Stimulated activated CD8-positive, alpha-beta memory T cell treated with anti-CD3 and anti-CD28 coated beads, Interleukin-4, amount 100 ng/mL, for 24 hours (primary cell): ENCODE measurements around the gene ASS1.
"Not testable (repeated sequence)": the region's sequence is repeated elsewhere in the genome, so short reads cannot be mapped to it uniquely, and the experiment has no call there.

ENCODE experiments used
- DNase-seq: peaks from one replicate; pipeline ENCODE4 v3.0.0-alpha.2; 2020; ENCODE audit warnings: low read depth

Gene ASS1

DNA sequence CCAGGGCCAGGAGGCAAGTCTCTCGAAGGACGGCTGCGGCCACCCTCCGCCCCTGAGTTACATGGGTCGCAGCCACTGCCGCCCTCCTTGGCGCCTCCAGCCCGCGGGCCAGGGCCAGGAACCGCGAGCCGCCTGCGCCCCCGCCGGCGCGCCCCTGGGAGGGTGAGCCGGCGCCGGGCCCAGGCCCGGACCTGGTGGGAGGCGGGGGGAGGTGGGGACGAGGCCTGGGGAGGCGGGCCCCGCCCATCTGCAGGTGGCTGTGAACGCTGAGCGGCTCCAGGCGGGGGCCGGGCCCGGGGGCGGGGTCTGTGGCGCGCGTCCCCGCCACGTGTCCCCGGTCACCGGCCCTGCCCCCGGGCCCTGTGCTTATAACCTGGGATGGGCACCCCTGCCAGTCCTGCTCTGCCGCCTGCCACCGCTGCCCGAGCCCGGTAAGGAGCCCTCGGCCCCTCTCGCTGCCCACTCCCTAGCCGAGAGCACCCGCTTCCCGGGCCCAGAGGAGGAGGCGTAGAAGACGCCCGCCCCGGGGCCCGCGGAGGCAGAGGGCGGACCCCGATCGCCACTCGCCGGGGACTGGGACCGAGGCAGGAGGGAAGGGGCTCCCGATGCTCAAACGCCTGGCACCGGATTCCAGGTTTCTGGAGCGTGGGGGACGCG is at the start of gene ASS1:
ASS1 (plus strand) TSS at position 397 of the 657 bp plus-strand sequence. CDS start 7,268 bp downstream, outside the sequence.
- DNase-seq = peak; percentile 47

DNA sequence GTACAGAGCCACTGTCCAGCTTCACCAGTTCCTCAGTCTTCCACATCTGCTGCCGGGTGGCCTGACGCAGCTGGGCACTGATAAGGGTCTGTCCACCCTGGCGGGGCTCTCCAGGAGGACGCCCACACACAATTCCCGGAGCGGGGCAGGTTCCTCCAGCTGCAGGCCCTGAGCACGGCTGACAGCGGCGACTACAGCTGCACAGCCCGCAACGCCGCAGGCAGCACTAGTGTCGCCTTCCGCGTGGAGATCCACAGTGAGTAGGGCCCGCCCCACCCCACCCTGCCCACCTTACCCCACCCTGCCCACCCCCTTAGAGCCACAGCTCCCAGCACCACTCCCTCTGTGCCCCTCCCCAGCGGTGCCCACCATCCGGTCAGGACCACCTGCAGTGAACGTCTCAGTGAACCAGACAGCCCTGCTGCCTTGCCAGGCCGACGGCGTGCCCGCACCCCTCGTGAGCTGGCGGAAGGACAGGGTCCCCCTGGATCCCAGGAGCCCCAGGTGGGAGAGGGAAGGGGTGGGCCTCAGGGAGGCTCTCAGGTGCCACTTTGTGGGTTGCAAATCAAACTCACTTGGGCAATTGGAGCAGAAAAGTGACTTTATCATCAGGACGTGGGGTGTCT is 48.8 kb upstream of the ASS1 start:
- DNase-seq = no peak

DNA sequence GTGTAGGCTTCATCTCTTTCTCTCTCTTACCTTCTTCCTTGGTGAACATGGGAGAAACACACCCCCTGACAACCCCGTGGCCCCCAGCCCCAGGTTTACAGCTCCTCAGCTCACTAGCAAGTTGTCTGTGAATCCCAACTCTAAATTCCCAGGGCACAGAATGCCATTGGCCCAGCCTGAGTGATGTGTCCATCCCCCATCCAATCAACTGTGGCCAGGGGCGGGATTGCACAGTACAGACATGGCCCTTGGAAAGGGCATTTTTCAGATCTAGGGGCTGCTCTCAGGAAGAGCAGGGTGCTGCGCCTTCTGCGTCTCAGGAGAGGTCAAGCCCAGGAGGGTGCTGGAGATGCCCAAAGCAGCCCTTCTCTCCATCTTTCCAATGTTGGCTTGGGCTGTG is 48.2 kb upstream of the ASS1 start:
- DNase-seq = no peak

DNA sequence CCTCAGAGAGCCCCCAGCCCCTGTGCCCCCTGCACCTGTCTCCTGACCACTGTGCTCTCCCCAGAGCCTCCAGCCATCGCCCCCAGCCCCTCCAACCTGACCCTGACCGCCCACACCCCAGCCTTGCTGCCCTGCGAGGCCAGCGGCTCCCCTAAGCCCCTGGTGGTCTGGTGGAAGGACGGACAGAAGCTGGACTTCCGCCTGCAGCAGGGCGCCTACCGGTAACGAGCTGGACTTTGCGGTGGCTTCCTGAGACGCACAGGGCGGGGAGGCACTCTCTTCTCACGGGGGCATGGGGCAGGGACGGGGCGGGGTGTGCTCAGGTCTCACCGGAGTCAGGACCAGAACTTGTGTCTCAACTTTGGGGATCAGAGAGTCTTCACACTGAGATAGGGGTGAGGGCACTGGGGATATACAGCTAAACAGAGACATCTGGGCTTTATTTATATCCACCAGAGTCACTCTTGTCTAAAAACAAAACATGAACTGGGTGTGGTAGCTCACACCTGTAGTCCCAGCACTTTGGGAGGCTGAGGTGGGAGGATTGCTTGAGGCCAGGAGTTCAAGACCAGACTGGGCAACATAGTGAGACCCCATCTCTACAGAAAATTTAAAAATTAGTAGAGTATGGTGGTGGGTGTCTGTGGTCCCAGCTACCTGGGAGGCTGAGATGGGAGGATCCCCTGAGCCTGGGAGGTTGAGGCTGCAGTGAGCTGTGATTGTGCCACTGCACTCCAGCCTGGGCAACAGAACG is 46.1 kb upstream of the ASS1 start:
- DNase-seq = no peak

DNA sequence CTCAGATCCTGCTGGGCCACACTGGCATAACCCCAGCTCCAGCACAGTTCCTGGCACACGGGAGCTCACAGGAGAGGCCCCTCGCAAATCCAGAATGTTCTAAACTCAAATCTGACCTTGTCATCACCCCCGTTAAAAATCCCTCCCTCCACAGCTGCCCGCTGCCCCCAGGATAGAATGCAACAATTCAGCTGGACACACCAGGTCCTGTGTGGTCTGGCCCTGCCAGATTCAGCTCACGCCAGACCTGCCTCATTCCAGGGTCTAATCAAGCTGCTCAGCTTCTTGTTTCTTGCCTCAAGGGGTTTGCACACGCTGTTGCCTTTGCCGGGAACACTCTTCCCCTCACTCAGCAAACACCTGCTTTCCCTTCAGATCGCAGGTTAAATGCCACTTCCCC is 45.0 kb upstream of the ASS1 start:
- DNase-seq = no peak

DNA sequence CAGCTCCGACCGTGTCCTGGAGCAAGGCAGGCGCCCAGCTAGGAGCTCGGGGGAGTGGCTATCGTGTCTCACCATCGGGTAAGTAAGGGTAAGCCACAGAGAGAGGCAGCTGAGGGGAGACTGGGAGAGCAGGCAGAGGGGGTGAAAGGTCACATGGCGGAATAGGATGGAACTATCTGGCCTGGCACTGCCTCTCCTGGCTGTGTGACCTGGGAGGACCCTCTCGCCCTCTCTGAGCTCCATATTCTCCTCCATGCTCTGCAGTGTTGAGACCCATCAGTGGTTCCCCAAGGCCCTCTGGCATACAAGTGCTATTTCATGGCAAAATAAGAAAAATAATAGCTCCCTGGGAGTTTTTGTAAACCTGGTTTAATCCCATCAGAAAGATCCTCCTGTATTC is 43.9 kb upstream of the ASS1 start:
- DNase-seq = no peak

DNA sequence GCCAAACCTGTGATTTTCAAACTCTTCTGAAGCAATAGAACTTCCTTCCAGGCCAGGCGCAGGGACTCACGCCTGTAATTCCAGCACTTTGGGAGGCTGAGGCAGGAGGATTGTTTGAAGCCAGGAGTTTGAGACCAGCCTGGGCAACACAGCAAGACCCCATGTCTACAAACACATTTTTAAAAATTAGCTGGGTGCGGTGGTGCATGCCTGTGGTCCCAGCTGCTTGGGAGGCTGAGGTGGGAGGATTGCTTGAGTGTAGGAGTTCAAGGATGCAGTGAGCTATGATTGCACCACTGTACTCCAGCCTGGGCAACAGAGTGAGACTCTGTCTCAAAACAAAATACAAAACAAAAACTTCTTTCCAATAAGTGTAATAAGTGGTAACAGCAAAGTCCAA is 43.0 kb upstream of the ASS1 start:
- DNase-seq = not testable (repeated sequence)

DNA sequence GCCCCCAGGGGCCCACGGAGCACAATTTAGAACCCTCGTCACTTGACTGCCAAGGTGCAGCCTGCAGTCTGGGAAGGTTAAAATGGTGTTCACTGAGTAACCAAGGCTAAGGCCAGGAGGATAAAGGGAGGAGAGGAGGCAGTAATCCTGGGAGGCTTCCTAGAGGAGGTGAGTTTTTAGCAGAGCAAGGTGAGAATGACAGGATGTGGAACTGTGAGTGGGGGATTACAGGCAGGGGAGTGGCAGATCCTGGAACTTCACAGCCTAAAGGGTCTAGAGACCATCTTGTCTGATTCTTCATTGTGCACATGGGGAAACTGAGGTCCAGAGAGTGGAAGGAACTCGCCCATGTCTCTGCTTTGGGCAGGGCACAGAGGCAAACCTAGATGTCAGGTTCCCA is 42.5 kb upstream of the ASS1 start:
- no peak for DNase-seq

DNA sequence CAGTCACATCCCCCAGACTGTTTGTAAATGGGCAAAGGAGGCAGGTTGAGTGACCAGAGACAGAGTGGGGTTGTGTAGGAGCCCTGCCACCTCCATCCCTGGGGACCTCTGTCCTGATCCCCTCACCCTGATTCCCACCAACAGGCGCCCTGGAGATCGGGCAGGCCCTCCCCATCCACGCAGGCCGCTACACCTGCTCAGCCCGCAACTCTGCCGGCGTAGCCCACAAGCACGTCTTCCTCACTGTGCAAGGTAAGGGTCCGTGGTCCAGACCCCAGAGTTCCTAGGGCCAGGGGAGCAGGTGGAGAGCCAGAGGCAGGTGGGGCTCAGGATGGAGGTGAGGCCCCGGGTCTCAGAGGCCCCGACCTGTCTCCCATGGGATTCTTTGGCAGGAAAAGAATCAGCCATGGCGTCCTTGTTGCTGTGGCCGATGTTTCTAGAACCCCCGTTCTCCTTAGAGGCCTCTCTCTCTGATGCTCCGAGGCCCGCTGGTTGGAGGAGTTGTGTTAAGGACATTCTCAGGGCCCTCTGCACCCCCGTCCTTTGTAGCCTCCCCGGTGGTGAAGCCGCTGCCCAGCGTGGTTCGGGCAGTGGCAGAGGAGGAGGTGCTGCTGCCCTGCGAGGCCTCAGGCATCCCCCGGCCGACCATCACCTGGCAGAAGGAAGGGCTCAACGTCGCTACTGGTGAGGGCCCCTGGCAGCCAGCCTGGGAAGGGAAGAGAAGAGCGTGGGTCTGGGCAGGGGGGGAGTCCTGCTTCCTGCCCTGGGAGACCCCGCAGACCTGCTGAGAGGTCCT is 41.9 kb upstream of the ASS1 start:
- DNase-seq = no peak

DNA sequence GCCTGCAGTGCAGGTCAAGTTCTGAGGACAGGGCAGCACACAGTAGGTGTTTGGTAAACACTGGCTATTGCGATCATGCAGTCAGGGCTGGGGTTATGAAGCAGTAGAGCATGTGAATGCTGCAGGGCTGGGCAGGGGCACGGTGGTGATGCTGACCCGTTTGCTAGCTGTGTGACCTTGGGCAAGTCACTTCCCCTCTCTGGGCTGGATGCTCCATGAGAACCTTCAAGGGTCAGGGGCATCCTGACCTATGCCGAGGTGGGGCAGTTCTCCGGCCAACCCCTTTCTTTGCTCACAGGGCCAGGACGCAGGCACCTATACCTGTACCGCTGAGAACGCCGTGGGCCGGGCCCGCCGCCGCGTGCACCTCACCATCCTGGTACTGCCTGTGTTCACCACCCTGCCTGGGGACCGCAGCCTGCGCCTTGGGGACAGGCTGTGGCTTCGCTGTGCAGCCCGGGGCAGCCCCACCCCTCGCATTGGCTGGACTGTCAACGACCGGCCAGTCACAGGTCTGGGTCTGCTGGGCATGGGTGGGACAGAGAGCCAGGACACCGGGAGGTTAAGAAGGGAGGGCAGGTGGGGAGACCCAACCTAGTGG is 39.0 kb upstream of the ASS1 start:
- DNase-seq = no peak

DNA sequence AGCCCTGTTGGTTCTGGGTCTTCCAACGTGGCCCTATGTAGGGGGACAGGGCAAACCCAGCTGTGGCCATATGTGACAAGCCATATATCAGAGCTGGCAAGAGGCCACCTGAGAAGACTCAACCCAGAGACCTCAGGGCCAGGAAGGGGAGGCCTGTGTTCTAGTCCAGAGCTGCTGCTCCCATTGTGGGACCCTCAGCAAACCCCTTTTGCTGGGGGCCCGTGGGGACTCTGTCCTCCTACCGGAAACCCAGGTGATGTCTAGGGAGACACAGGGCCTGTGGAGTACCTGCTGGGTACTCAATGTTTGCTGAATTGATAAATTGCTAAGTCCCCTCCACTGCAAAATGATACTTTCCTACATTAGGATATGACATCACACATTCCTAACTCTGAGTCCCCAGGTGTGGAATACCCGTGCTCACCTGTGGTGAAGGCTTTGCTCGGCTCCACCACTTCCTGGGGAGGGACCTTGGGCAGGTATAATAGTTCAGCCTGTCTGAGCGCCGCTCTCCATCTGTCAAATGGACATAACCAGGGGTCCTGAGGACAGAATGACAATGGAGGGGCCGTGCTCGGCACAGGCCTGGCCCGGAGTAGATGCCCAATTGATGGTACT is 38.4 kb upstream of the ASS1 start:
- DNase-seq = no peak

DNA sequence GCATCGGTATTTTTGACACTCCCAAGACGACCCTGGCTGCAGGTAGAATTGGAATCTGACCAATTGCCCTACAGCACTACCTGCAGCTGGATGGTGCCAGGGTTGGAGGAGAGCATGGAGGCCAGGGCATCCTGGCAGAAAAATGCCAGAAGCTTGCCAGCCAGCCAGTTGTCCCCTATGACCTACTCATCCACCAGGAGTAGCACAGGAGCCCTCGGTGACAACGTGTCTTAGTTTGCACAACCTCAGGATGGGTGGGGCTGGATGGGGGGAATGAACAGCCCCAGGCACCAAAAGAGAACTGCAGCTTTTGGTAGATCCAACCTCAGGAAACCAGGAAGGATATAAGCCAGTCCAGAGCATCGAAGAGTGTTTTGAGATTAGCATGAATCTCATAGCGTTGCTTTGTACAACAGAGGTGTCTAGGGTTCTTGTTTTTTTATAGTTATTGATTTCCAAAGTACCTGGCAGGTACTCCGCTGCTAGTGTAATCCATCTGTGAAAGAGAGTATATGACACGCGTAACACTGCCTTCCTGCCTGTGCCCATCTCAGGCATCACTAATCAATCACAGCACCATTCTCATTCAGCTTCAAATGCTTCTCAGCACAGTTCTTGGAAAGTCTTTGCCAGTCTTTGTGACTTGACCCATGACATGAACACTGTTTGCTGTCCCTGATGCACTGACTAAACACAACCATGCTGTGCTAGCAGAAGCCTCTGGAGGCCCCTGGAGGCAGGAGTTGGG is 36.7 kb upstream of the ASS1 start:
- DNase-seq = no peak

DNA sequence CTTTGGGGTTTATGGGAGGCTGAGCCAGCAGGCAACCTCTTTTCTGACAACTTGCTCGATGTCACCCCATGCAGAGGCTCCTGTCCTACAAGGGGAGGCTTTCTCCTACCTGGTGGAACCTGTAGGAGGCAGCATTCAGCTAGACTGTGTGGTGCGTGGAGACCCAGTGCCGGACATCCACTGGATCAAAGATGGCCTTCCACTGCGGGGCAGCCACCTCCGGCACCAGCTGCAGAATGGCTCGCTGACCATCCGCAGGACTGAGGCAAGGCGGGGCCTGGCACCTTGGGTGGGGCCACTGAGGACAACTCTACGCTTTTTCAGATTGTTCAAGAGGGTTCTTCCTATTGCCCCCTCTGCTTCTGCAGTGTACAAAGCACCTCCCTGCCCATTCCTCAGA is 36.1 kb upstream of the ASS1 start:
- no peak for DNase-seq

DNA sequence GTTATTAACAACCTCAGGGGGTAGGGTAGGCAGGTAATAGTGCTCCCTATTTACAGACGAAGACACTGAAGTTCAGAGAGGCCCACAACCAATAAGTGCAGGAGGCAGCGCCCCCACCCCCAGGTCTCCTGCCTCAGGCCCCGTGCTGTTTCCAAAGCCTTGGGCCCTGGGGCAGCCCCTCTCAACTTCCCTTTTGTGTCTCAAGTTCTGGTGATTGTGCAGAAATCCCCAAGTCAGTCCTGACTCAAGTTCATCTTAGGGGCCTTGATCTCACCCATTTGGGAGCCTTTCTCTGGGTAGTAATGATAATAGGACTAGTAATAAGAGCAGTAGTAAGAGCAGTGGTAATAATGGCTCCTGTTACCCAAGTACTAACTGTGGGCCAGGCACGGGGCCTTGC is 35.5 kb upstream of the ASS1 start:
- no peak for DNase-seq

DNA sequence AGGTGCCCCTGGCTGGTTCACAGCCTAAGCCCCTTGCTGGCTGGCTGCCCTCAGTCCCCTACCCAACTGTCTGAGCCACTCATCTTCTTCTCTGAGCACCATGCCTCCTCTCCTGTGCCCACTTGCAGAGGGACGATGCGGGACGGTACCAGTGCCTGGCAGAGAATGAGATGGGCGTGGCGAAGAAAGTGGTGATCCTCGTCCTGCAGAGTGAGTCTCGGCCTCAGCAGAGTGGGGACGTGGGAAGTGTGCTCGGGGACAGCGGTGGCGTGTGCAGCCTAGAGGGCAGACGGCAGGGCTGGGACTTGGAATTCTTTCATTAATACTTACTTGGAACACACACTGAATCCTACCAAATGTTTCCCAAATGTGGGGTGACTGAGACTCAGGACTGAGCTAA is 34.3 kb upstream of the ASS1 start:
- no peak for DNase-seq

DNA sequence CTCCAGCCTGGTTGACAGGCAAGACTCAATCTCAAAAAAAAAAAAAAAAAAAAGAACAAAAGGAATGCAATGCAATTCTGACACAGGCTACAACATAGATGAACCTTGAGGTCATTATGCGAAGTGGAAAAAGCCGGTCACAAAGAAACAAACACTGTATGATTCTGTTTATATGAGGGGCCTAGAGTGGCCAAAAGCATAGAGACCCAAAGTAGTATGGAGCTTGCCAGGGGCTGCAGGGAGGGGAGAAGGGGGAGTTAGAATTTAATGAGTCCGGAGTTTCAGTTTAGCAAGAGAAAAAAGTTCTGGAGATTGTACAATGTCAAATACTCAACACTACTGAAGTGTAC is 33.2 kb upstream of the ASS1 start:
- DNase-seq = no peak

DNA sequence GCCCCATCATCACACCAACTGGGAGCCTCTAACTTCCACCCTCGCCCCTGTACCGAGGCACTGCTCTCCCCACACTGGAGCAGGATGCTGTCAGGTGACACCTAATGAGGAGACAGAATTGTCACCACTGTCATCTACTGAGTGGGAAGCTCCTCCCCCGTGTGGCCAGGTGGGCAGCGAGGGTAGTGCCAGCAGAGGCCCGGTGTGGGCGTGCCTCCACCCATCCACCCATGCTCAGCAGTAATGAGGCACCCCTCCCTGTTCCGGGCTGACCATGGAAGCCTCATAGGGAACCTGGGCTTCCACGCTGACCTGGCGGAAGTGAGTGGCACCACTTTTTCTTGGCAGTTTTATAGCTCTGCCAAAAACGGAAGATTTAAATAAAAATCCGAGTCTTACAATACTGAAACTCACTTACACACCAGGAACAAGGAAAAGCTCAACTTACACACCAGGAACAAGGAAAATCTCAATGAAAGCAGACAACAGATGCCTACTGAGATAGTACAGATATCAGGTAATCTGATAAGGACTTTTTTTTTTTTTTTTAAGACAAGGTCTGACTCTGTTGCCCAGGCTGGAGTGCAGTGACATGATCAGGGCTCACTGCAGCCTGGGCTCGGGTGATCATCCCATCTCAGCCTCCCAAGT is 30.6 kb upstream of the ASS1 start:
- DNase-seq = no peak

DNA sequence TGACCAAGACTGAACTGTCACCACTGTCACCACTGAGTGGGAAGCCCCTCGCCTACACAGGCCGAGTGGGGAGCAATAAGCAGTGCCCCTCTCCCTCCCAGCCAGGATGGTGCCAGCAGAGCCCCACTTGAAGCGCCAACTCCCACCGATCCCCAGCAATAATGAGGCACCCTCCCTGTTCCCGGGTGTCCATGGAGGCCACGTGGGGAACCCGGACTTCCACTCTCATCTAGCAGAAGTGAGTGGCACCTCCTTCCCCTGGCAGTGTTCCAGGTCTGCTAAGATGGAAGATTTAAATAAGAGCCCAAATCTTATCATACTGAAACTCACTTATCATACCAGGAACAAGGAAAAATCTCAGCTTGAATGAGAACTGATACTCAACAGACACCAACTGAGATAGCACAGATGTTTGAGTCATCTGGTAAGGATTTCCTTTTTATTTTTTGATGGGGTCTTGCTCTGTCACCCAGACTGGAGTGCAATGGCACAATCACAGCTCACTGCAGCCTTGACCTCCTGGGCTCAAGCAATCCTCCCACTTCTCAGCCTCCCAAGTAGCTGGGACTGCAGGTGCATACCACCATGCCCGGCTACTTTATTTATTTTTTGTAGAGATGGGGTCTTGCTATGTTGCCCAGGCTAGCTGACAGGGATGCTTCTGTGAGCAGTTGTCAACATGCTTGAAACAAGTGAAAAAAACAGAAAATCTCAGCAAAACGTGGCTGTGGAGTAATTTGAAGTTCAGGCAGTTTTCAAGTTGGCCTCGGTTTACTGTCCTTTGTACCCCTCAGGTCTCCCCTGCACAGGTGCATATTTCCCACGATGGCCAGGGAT is 29.6 kb upstream of the ASS1 start:
- no peak for DNase-seq

DNA sequence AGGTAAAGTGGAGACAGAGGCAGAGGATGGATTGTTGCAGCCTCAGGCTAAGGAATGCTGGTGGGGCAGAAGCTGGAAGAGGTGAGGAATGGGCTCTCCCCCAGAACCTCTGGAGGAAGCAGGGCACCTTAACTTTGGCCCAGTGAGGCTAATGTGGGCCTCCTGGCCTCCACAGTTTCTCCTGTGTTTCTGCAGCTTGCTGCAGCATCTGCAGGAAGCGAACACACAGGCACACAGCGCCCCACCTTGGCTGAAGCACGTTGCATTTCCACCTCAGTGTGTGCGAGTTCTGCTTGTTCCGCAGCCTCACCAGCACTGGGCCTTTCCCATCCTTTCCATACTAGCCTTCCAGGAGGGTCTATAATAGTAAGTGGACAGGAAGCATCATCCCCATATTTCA is 27.2 kb upstream of the ASS1 start:
- DNase-seq = no peak

DNA sequence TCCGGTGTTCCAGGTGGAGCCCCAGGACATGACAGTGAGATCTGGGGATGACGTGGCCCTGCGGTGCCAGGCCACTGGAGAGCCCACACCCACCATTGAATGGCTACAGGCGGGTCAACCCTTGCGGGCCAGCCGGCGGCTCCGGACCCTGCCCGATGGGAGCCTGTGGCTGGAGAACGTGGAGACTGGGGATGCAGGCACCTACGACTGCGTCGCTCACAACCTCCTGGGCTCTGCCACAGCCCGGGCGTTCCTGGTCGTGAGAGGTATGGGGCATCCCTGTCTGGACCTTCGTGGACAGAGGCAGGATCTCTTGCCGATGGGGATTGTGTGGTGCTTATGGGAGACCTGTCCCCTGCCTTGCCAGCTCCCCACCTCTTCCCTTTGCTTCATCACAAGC is 26.0 kb upstream of the ASS1 start:
- DNase-seq = no peak
